DMS79 treated with DMSO at 0.1 percent for 48 hours (cell line): ENCODE results near the gene RBFOX2.

ENCODE experiments used
- DNase-seq: peaks from one replicate; lab custom pipeline; 2025; lab: John Stamatoyannopoulos, UW

RBFOX2 gene

GRCh38 chr22:35973388-35973787, 55.2 kb downstream of the RBFOX2 start:
- DNase-seq: no peak

GRCh38 chr22:35972559-35972958, 56.1 kb downstream of the RBFOX2 start:
- no peak for DNase-seq

GRCh38 chr22:35971456-35972119, 57.0 kb downstream of the RBFOX2 start:
- DNase-seq: no peak

GRCh38 chr22:35970616-35971455, 57.8 kb downstream of the RBFOX2 start:
- no peak for DNase-seq

DNA sequence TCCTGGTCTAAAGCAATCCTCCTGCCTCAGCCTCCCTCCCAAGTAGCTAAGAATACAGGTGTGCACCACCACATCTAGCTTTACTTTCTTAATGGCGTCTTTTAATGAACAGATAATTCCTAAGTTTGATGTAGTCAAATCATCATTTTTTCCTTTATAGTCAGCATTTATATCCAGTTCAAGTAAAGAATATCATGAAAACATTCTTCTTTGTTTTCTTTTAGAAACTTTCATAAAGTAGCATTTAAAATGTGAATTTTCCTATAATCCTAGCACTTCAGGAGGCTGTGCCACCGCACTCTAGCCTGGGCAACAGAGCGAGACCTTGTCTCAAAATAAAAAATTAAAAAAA, 61.6 kb downstream of the RBFOX2 start:
- DNase-seq: no peak

- DNase-seq: no peak
Observed at GRCh38 chr22:35966314-35967045, 62.1 kb downstream of the RBFOX2 start.

DNA sequence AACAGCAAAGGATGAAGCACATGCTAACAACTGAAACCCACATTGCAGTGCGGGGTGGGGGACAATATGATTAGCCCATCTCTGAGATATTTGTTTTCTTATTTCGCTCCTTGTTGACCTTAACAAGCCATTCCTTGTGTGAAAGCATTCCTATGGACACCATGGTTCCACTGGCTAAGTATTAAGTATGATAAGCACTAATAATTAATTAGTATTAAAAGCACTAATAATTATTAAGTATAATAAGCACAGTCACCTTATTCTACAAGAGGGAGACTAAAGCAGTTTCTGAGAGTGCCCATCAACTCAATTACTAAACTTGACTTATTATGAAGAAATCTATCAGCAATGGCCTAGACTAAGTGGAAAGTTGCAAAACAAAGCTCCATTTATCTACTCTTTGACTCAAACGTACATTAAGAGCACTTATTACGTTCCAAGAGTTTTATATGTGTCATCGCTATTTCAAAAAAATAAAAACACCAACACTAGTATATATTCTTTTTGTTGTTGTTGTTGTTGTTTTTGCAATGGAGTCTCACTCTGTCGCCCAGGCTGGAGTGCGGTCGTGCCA, 65.3 kb downstream of the RBFOX2 start:
- no peak for DNase-seq

GRCh38 chr22:35961480-35962295, 66.9 kb downstream of the RBFOX2 start:
- DNase-seq: no peak

GRCh38 chr22:35960854-35961253, 67.8 kb downstream of the RBFOX2 start:
- DNase-seq: no peak

DNA sequence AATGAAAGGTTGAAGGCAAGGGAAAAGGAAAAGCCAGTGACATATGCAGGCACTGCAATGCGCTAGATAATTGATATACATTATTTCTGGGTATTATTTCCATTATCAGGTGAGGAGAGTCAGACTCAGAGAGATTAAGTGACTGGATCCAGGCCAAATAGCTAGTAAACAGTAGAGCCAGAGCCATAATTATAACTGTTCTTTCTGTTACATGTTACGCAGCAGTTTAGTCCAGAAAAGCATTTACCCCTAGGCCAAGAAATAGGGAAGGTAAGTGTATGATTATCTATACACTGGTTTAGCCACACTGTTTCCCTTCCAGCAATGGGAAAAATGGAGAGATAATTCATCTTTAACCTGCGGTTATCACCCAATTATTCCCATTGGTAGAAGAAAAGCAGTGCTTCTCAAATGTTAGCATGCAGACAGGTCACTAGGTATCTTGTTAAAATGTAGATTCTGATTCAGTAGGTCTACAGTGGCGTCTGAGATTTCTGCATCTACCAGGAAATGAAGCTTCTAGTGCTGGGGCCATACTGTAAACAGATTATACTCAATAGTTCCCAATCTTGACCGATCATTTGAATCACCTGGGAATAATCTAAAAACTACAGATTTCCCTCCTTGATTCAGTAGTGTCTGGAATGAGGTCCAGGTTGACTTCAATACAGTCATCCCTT, 69.4 kb downstream of the RBFOX2 start:
- DNase-seq: no peak

DNA sequence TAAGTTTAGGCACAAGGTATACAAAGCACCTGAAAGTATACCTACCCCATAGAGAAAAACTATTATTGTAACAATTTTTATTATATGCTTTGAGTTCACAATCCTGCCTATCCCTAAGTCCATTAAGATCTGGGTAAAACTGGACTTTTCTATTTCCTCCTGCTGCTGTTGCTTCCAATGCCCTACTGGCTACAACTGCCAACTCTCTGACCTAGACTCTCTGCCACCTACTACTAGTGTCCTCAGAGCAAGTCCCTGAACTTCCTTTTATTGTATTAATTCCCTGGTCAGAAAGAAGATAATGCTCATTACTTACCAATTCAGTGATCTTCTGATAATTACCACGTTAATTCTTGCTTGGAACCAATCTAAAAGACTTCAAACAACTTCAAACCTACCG, 70.3 kb downstream of the RBFOX2 start:
- no peak for DNase-seq

GRCh38 chr22:35957589-35957988, 71.0 kb downstream of the RBFOX2 start:
- no peak for DNase-seq

- DNase-seq: no peak
Observed at GRCh38 chr22:35956850-35957249, 71.8 kb downstream of the RBFOX2 start.

- DNase-seq: no peak
Observed at GRCh38 chr22:35955546-35955945, 73.1 kb downstream of the RBFOX2 start.

- DNase-seq: no peak
Observed at GRCh38 chr22:35952576-35952975, 76.0 kb downstream of the RBFOX2 start.

GRCh38 chr22:35950262-35950661, 78.4 kb downstream of the RBFOX2 start:
- DNase-seq: no peak

DNA sequence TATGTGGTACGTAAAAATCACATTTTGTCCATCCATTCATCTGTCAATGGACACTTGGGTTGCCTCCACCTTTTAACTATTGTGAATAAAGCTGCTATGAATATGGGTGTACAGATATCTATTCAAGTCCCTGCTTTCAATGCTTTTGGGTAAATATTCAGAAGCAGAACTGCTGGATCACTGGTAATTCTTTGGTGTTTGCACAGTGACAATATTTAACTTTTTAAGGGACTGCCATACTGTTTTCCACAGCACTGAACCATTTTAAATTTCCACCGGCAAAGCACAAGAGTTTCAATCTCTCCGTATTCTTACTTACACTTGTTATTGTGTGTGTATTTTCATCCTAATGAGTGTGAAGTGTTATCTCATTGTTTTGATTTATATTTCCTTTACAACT, 79.4 kb downstream of the RBFOX2 start:
- DNase-seq: no peak

DNA sequence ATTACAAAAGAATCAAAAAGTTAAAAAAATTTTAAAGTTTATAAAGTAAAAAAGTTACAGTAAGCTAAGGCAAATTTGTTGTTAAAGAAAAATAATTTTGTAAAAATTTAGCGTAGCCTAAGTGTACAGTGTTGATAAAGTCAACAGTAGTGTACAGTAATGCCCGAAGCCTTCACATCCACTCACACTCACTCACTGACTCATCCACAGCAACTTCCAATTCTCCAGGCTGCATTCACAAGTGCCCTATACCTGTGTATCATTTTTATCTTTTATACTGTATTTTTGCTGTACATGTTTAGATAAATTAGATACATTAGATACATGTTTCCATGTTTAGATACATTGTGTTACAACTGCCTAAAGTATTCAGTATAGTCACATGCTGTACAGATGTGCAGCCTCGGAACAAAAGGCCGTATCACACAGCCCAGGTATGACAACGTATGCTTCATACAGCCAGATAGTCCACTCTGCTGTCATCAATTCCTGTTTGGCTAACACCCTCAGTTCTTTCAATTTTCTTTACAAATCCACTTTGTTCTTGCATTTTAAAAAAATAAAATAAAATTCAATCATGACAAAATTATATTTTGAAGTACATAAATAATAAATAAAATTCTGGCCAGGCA, 80.7 kb downstream of the RBFOX2 start:
- no peak for DNase-seq

DNA sequence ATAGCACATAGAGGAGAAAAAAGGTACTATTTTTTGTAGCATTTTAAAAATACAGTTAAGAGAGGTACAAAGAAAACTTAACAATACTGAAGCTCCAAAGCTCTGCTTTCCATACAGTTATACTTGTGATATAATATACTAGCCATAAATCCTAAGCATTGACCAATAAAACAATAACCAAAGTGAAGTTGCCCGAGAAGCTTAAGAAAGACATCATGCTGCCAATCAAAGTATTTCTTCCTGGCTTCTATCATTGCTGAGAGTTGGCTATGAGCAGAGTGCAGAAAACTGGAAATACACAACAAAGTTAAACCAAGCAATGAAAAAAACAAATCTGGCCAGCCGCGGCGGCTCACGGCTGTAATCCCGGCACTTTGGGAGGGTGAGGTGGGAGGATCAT, 84.2 kb downstream of the RBFOX2 start:
- no peak for DNase-seq

- DNase-seq: no peak
Observed at GRCh38 chr22:35940166-35940565, 88.5 kb downstream of the RBFOX2 start.

DNA sequence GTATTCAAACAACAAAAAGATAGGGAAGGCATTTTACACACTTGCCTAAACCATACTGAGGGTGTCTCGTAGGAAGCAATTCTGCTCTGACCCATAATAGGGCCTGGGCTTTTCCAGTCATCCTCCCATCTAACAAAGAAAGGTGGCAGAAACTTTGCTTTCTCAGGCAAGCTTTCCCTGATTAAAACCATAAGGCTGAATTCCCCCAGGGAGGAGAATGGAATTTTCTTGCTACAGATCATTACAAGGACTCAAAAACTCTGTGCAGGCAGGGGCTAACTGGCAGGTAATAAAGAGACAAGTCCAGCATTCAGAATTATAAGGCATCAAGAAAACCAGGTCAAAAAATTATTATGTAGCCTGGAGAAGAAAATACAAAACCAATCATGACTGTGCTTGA, 90.4 kb downstream of the RBFOX2 start:
- DNase-seq: no peak
